ENCODE measurements around the gene WDR19. TPM values are rescaled to one million over a fixed set of nuclear protein-coding genes. Genes with fewer than 3 reads are reported as not detected.

The WDR19 gene
- total RNA-seq, 1 experiment from 2014 or later: 23.3 TPM

- no peak for TF ChIP-seq CTCF (conservative IDR thresholded peaks at IDR 0.05)
- Mint-ChIP-seq H3K36me3 (ENCODE audit: insufficient read depth in 1 of 3, low read depth in 3 of 3) (peaks cover 9 to 48% (median 23%) of the 10 kb centered on the region in 3 experiments; a peak in 6 of 7 replicates), H3K9me3 (no peaks in the 10 kb centered on the region), H3K4me3 (no peak overlapping the region), H3K27me3 (ENCODE audit: low read depth) (no peaks in the 10 kb centered on the region), H3K27ac (peak overlapping the region in 1 of 3 experiments; percentile 66; a peak in 1 of 7 replicates), H3K4me1 (no peaks in the 10 kb centered on the region)
- Histone ChIP-seq H3K23me2 (ENCODE audit: insufficient read length, low read depth, low read length, poor library complexity, severe bottlenecking) (no peaks in the 10 kb centered on the region), H2BK15ac (ENCODE audit: low read depth, low read length) (no peak overlapping the region), H3K4me2 (ENCODE audit: insufficient read depth, insufficient read length, low read length) (no peak overlapping the region), H3K4ac (ENCODE audit: low read depth, low read length) (no peak overlapping the region), H3K9me3 (ENCODE audit: control insufficient read depth, low read depth, low read length) (no peaks in the 10 kb centered on the region), H2BK120ac (ENCODE audit: low read depth, low read length, poor library complexity, severe bottlenecking) (no peak overlapping the region), H3K9ac (ENCODE audit: extremely low read depth, insufficient read length, low read length) (no peak overlapping the region), H2AK5ac (ENCODE audit: insufficient read length, low read length) (no peak overlapping the region), H2BK20ac (ENCODE audit: low read depth, low read length, poor library complexity, severe bottlenecking) (no peak overlapping the region), H3K56ac (ENCODE audit: insufficient read length, low read depth, low read length) (no peak overlapping the region), H4K20me1 (ENCODE audit: control insufficient read depth, insufficient read depth, insufficient read length) (no peaks in the 10 kb centered on the region), H3K27me3 (ENCODE audit: insufficient read depth, low read length) (no peaks in the 10 kb centered on the region), H3K27ac (ENCODE audit: insufficient read length, low read depth, low read length) (no peak overlapping the region), H3K14ac (ENCODE audit: insufficient read depth, low read length) (no peak overlapping the region), H3K4me1 (ENCODE audit: insufficient read depth, low read length) (no peaks in the 10 kb centered on the region), H4K91ac (ENCODE audit: insufficient read length, low read depth, low read length) (no peak overlapping the region), H4K8ac (replicated peaks; ENCODE audit: insufficient read length, low read depth, low read length) (no peak overlapping the region), H3K79me2 (ENCODE audit: insufficient read depth, low read length) (0 out of 2 replicates have a peak, but pooled peaks cover 2% of the 10 kb centered on the region), H2BK5ac (ENCODE audit: insufficient read length, low read length) (no peak overlapping the region), H4K5ac (ENCODE audit: insufficient read length, low read depth, low read length) (no peak overlapping the region), H3T11ph (ENCODE audit: low read length) (no peak overlapping the region), H2AFZ (ENCODE audit: low read length) (no peak overlapping the region), H3K18ac (ENCODE audit: insufficient read length, low read depth, low read length) (no peak overlapping the region), H3K79me1 (ENCODE audit: insufficient read depth, low read depth, low read length, poor library complexity, severe bottlenecking) (no peaks in the 10 kb centered on the region), H2BK12ac (ENCODE audit: insufficient read length, low read depth, low read length) (no peak overlapping the region), H3K23ac (ENCODE audit: insufficient read length, low read depth, low read length) (no peak overlapping the region)
- no peak for DNase-seq
- no CpG with 5 or more reads among the region's 1 CpG for WGBS (ENCODE audit: extremely low coverage, insufficient read length, low lambda C conversion rate)
Measured at GRCh38 chr4:39323821-39324220, 141.5 kb downstream of the WDR19 start.
